Measurements from ENCODE around the gene OR12D3.
"Not testable (repeated sequence)": the region's sequence is repeated elsewhere in the genome, so short reads cannot be mapped to it uniquely, and the experiment has no call there.

The OR12D3 gene

GRCh38 chr6:29375191-29375590, at the start of gene OR12D3:
Gene OR12D3 (minus strand): TSS chr6:29375291. CDS start chr6:29375287, 4 bp downstream.
- no peak for DNase-seq

- DNase-seq = no peak
Observed at GRCh38 chr6:29424575-29424974, 49.5 kb upstream of the OR12D3 start.

DNA sequence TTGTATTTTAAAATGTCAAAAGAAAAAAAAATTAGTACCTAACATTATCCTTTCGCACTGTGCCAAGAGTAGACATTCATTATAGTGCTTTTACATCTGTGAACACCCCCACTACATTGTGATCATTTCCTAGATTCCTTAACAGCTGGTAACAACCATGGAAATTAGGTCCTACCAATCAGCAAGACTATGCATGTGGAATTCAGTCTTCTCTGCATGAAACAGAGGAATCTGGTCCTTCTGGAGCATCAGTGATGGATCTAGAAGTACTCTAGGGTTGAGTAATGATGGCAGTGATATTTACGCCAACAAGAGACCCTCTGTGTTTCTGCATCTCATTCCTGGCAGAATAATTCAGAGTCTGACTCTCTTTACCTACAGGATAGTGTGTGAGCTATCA, 49.1 kb upstream of the OR12D3 start:
- DNase-seq = no peak

DNA sequence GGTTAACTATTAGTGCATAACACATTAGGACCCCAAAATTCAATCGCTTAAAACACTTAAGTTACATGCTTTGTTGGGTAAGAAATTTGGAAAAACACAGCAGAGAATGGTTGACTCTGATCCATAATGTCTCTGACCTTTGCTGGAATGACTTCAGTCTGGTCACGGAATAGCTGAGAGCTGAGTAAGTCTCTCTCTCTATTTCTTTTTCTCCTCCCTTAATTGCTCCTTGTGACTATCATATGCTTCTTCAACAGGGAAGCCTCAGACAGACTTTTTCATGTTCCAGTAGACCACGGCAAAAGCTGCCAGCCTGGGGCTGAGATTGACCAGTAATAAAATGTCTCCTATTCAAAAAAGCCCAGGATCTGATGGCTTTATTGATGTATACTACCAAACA, 44.4 kb upstream of the OR12D3 start:
- no peak for DNase-seq

GRCh38 chr6:29414588-29414987, 39.5 kb upstream of the OR12D3 start, which contains the start of gene OR12D1:
Gene OR12D1 (plus strand): TSS chr6:29414928.
- no peak for DNase-seq

GRCh38 chr6:29403801-29404200, 28.7 kb upstream of the OR12D3 start:
- DNase-seq = no peak

DNA sequence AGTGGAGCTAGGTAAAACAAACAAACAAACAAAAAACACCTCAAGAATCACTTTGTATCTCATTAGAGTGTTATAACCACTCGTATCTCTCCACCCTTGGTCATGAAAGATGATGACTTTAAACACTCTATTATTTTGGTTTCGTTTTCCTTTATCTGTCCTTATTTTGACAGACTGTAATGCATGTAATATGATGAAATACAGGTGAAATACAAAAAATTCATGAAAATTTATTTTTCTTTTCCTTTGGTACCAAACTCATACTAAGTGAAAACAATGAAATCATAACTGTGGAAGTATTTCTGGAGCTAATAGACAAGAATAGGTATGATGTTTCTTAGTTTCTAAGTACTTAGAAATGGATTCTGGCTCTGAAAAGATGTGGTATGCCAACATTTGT, 24.4 kb upstream of the OR12D3 start:
- no peak for DNase-seq

DNA sequence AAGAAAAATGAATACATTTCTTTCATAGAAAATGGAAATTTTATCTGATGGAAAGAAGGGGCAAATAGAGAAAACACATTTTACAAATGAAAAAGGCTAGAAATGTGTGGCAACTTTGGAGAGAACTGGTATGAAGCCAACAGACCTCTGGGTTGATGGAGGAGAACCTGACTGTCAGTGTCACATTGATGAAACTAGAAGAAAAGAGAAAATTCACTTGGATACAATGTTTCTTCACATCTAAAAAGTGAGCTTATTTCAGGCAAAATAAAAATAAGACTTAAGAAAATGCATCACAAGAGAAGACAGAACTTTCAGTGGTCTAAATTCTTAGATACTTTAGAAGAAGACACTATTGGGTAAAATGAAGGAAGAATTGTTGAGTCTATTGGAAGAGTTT, 20.2 kb upstream of the OR12D3 start, which contains the start of gene OR12D2:
TSS of gene OR12D2 (plus strand) at position 301 of the 400 bp plus-strand sequence. CDS start 1,069 bp downstream, outside the sequence.
- DNase-seq = no peak

GRCh38 chr6:29388533-29388932, 13.4 kb upstream of the OR12D3 start:
- DNase-seq = no peak

GRCh38 chr6:29376003-29376402, 912 bp upstream of the OR12D3 start:
- no peak for DNase-seq

DNA sequence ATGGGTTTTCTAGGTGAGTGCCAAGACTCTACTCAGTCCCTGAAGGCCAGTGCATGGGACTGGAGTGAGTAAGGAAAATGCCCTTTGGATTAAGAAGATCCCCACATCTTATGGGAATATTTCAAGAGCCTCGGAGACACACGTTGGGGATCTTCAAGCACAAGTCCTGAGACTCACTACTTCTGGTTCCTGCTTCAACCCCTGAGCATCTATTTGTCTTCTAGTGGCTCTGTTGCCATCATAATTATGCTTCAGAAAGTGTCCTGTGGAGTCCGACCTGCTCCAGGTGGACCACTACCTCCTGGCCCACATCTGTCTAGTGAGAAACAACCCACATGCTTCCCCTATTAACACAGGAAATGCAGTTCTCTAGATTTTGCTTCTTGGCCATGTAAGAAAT, 6.3 kb downstream of the OR12D3 start, which contains the start of gene OR5V1:
TSS of gene OR5V1 (minus strand) at position 101 of the 400 bp plus-strand sequence. CDS start 12,670 bp downstream, outside the sequence.
- no peak for DNase-seq

- no peak for DNase-seq
Observed at GRCh38 chr6:29355603-29356002, 19.5 kb downstream of the OR12D3 start.

GRCh38 chr6:29354980-29355379, 20.1 kb downstream of the OR12D3 start:
- no peak for DNase-seq

DNA sequence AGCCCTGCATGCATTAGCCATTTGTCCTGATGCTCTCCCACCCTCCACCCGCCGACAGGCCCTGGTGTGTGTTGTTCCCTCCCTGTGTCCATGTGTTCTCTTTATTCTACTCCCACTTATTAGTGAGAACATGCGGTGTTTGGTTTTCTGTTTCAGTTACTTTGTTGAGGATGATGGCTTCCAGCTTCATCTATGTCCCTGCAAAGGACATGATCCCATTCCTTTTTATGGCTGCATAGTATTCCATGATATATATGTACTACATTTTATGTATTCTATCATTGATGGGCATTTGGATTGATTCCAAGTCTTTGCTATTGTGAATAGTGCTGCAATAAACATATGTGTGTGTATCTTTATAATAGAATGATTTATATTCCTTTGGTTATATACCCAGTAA, 25.7 kb downstream of the OR12D3 start:
- DNase-seq = not testable (repeated sequence)

DNA sequence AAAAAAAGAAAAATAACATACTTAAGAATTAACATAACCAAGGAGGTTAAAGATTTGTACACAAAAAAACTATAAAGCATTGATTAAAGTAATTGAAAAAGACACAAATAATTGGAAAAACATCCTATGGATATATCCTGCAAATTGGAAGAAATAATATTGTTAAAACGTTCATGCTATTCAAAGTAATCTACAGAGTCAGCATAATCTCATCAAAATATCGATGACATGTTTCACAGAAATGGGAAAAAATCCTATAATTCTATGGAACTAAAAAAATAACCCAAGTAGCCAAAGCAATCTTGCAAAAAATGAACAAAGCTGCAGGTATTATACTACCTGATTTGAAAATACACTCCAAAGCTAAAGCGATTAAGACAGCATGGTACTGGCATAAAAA, 29.7 kb downstream of the OR12D3 start:
- no peak for DNase-seq

DNA sequence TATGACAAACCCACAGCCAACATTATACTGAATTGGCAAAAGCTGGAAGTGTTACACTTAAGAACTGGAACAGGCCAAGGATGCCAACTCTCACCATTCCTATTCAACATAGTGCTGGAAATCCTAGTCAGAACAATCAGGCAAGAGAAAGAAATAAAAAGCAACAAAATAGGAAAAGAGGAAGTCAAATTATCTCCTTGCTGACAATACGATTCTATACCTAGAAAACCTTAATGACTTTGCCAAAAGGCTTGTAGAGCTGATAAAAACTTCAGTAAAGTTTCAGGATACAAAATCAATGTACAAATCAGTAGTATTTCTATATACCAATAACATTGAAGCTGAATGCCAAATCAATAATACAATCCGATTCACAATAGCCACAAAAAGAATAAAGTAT, 38.8 kb downstream of the OR12D3 start:
- DNase-seq = no peak

- DNase-seq = no peak
Observed at GRCh38 chr6:29332676-29333075, 42.4 kb downstream of the OR12D3 start.

DNA sequence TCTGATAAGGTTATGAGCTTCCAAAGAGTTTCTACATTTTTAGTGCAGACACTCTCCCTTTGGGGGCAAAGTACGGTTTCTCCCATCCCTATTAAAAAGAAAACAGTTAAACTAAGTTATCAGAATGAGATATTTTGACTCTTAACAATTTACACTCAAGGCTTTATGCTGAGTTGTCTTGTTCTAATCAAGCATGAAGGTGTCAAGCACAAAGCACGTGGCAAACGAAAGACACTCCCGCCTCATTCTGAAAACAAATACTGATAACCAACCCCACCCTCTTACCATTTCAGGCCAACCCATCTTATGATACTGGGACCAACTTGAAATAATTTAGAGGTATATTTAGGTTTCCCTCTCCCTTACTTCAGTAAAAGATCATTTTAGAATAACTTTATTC, 49.3 kb downstream of the OR12D3 start:
- no peak for DNase-seq

Measured in fibroblast of skin of right biceps (primary cell).